ENCODE measurements around the gene AGFG1.

Gene AGFG1

GRCh38 chr2:227606476-227606875 lies 134.5 kb downstream of the AGFG1 start:
- H3K4me3 ChIP-seq (ENCODE audit: low read length): no peak overlapping the region
- DNase-seq (ENCODE audit: low read depth): peak; percentile 14
- no peak for TF ChIP-seq CTCF (conservative IDR thresholded peaks at IDR 0.05; ENCODE audit: low read length)

GRCh38 chr2:227607941-227608340 lies 136.0 kb downstream of the AGFG1 start:
- no peak overlapping the region for H3K4me3 ChIP-seq (ENCODE audit: low read length)
- TF ChIP-seq CTCF (conservative IDR thresholded peaks at IDR 0.05; ENCODE audit: low read length): no peak
- no peak for DNase-seq (ENCODE audit: low read depth)

GRCh38 chr2:227608561-227609338 lies 136.8 kb downstream of the AGFG1 start:
- no peak overlapping the region for H3K4me3 ChIP-seq (ENCODE audit: low read length)
- TF ChIP-seq CTCF (conservative IDR thresholded peaks at IDR 0.05; ENCODE audit: low read length): no peak
- no peak for DNase-seq (ENCODE audit: low read depth)

- no peak overlapping the region for H3K4me3 ChIP-seq (ENCODE audit: low read length)
- TF ChIP-seq CTCF (conservative IDR thresholded peaks at IDR 0.05; ENCODE audit: low read length): no peak
- DNase-seq (ENCODE audit: low read depth): no peak
Observed at GRCh38 chr2:227610123-227610522, 138.2 kb downstream of the AGFG1 start.
